Neural cell (in vitro differentiated cells): Measurements from ENCODE around the gene BUD31. TPM values are rescaled to one million over a fixed set of nuclear protein-coding genes. Genes with fewer than 3 reads are reported as not detected.
"Not testable (repeated sequence)": the region's sequence is repeated elsewhere in the genome, so short reads cannot be mapped to it uniquely, and the experiment has no call there.

Source experiments
- H2AFZ ChIP-seq: fragments of 200-600, 300-800 bp; sonication (generic), shearing (Covaris generic); 2 replicates; pipeline ENCODE4 v1.6.0; 2014; ENCODE audit warnings: low read depth, mild to moderate bottlenecking, antibody characterized with exemption, low read length, moderate library complexity
- H3F3A ChIP-seq: fragments of 200-600 bp; shearing (Covaris generic); 2 replicates; pipeline ENCODE4 v1.6.1; 2016; ENCODE audit warnings: mild to moderate bottlenecking, moderate library complexity, mixed read lengths, antibody characterized with exemption, low read length; ENCODE audit not compliant: insufficient read depth, poor library complexity, severe bottlenecking
- H3K27ac ChIP-seq: fragments of 200-600, 300-800 bp; sonication (generic), shearing (Covaris generic); 2 replicates; pipeline ENCODE4 v1.5.1; 2014; ENCODE audit warnings: mild to moderate bottlenecking, low read length, moderate library complexity
- H3K27me3 ChIP-seq: fragments of 300-800, 200-600 bp; sonication (generic), shearing (Covaris generic); 2 replicates; pipeline ENCODE4 v1.6.0; 2014; ENCODE audit warnings: mild to moderate bottlenecking, low read depth, low read length, moderate library complexity; ENCODE audit not compliant: insufficient read depth
- H3K36me3 ChIP-seq: fragments of 300-800, 200-600 bp; sonication (generic), shearing (Covaris generic); 2 replicates; pipeline ENCODE4 v1.5.1; 2014; ENCODE audit warnings: mild to moderate bottlenecking, antibody characterized with exemption, low read length, moderate library complexity; ENCODE audit not compliant: insufficient read depth
- H3K4me2 ChIP-seq: fragments of 300-800, 200-600 bp; sonication (generic), shearing (Covaris generic); 2 replicates; pipeline ENCODE4 v1.6.0; 2014; ENCODE audit warnings: mild to moderate bottlenecking, low read length
- H3K4me3 ChIP-seq: fragments of 300-800, 200-600 bp; sonication (generic), shearing (Covaris generic); 2 replicates; pipeline ENCODE4 v1.5.1; 2014; ENCODE audit warnings: mild to moderate bottlenecking, low read length, moderate library complexity
- H3K79me2 ChIP-seq: fragments of 200-600 bp; shearing (Covaris generic); replicated peaks from 2 replicates; pipeline ENCODE4 v1.6.0; 2014; ENCODE audit warnings: mild to moderate bottlenecking, low read length, moderate library complexity; ENCODE audit not compliant: insufficient read depth
- H3K9ac ChIP-seq: fragments of 300-800, 200-600 bp; sonication (generic), shearing (Covaris generic); 2 replicates; pipeline ENCODE4 v1.6.1; 2016; ENCODE audit warnings: mild to moderate bottlenecking, low read length, mixed read lengths
- H3K9me2 ChIP-seq: fragments of 200-600 bp; shearing (Covaris generic); 2 replicates; pipeline ENCODE4 v1.6.1; 2016; ENCODE audit warnings: mild to moderate bottlenecking, low read length, mixed read lengths; ENCODE audit not compliant: insufficient read depth
- H3K9me3 ChIP-seq: fragments of 200-600, 300-800 bp; sonication (generic), shearing (Covaris generic); 2 replicates; pipeline ENCODE4 v1.6.1; 2016; ENCODE audit warnings: mild to moderate bottlenecking, mixed run types, low read length, moderate library complexity, mixed read lengths
- H4K20me1 ChIP-seq: fragments of 200-600 bp; shearing (Covaris generic); 2 replicates; pipeline ENCODE4 v1.6.1; 2016; ENCODE audit warnings: mild to moderate bottlenecking, mixed run types; ENCODE audit not compliant: insufficient read depth
- EP300 ChIP-seq: fragments of 450-650 bp; conservative IDR thresholded peaks from 2 replicates; pipeline ENCODE4 v1.6.1; 2014; ENCODE audit warnings: antibody characterized with exemption, mild to moderate bottlenecking, moderate library complexity; ENCODE audit not compliant: poor library complexity, severe bottlenecking
- EZH2 ChIP-seq: fragments of 200-600, 300-800 bp; shearing (Covaris generic), sonication (generic); IDR thresholded peaks from 2 replicates; pipeline ENCODE4 v1.6.1; 2014; ENCODE audit warnings: antibody characterized with exemption, low read length, borderline replicate concordance, mild to moderate bottlenecking; ENCODE audit not compliant: insufficient read depth, poor library complexity, severe bottlenecking
- MXI1 ChIP-seq: fragments of 450-650 bp; conservative IDR thresholded peaks from 2 replicates; pipeline ENCODE4 v1.6.1; 2014; ENCODE audit warnings: antibody characterized with exemption, mild to moderate bottlenecking; ENCODE audit not compliant: poor library complexity, severe bottlenecking
- POLR2AphosphoS5 ChIP-seq: IDR thresholded peaks from 2 replicates; pipeline ENCODE4 v1.6.1; 2012
- RAD21 ChIP-seq: fragments of 450-650 bp; conservative IDR thresholded peaks from 2 replicates; pipeline ENCODE4 v1.6.1; 2014; ENCODE audit warnings: antibody characterized with exemption, mild to moderate bottlenecking, moderate library complexity
- SMC3 ChIP-seq: fragments of 450-650 bp; conservative IDR thresholded peaks from 2 replicates; pipeline ENCODE4 v1.6.1; 2014; ENCODE audit warnings: antibody characterized with exemption, mild to moderate bottlenecking, moderate library complexity; ENCODE audit not compliant: poor library complexity
- TAF1 ChIP-seq: IDR thresholded peaks from 2 replicates; pipeline ENCODE4 v1.6.1; 2012; ENCODE audit warnings: low read depth
- polyA plus RNA-seq: library from polyadenylated mRNA; depleted of rRNA; stranded (reverse); fragments of >200 nt; gene quantifications from 2 replicates; pipeline ENCODE4 v1.2.3, GENCODE V29; 2014
- TF ChIP-seq, protein P1 (sequence below): IDR thresholded peaks from 2 replicates; pipeline ENCODE4 v1.6.1; 2012; ENCODE audit warnings: borderline replicate concordance
- TF ChIP-seq, protein P2 (sequence below): fragments of 450-650 bp; IDR thresholded peaks from 2 replicates; pipeline ENCODE4 v1.5.1; 2014; ENCODE audit warnings: antibody characterized with exemption, mild to moderate bottlenecking, moderate library complexity; ENCODE audit not compliant: poor library complexity, severe bottlenecking

Gene BUD31
- polyA plus RNA-seq, 1 donor from 2014 or later: 251 TPM

- no peaks in the 10 kb centered on the region for H4K20me1 ChIP-seq
- H3K9me2 ChIP-seq: no peaks in the 10 kb centered on the region
- H3K9ac ChIP-seq: no peak overlapping the region
- H3K79me2 ChIP-seq: no peaks in the 10 kb centered on the region
- no peak overlapping the region for H3K4me2 ChIP-seq
- H3K9me3 ChIP-seq: no peaks in the 10 kb centered on the region
- H3F3A ChIP-seq: no peaks in the 10 kb centered on the region
- H3K4me3 ChIP-seq: no peak overlapping the region
- no peaks in the 10 kb centered on the region for H3K36me3 ChIP-seq
- TF ChIP-seq EP300: no peak
- TF ChIP-seq, protein P1, sequence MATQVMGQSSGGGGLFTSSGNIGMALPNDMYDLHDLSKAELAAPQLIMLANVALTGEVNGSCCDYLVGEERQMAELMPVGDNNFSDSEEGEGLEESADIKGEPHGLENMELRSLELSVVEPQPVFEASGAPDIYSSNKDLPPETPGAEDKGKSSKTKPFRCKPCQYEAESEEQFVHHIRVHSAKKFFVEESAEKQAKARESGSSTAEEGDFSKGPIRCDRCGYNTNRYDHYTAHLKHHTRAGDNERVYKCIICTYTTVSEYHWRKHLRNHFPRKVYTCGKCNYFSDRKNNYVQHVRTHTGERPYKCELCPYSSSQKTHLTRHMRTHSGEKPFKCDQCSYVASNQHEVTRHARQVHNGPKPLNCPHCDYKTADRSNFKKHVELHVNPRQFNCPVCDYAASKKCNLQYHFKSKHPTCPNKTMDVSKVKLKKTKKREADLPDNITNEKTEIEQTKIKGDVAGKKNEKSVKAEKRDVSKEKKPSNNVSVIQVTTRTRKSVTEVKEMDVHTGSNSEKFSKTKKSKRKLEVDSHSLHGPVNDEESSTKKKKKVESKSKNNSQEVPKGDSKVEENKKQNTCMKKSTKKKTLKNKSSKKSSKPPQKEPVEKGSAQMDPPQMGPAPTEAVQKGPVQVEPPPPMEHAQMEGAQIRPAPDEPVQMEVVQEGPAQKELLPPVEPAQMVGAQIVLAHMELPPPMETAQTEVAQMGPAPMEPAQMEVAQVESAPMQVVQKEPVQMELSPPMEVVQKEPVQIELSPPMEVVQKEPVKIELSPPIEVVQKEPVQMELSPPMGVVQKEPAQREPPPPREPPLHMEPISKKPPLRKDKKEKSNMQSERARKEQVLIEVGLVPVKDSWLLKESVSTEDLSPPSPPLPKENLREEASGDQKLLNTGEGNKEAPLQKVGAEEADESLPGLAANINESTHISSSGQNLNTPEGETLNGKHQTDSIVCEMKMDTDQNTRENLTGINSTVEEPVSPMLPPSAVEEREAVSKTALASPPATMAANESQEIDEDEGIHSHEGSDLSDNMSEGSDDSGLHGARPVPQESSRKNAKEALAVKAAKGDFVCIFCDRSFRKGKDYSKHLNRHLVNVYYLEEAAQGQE: no peak
- TF ChIP-seq, protein P2, sequence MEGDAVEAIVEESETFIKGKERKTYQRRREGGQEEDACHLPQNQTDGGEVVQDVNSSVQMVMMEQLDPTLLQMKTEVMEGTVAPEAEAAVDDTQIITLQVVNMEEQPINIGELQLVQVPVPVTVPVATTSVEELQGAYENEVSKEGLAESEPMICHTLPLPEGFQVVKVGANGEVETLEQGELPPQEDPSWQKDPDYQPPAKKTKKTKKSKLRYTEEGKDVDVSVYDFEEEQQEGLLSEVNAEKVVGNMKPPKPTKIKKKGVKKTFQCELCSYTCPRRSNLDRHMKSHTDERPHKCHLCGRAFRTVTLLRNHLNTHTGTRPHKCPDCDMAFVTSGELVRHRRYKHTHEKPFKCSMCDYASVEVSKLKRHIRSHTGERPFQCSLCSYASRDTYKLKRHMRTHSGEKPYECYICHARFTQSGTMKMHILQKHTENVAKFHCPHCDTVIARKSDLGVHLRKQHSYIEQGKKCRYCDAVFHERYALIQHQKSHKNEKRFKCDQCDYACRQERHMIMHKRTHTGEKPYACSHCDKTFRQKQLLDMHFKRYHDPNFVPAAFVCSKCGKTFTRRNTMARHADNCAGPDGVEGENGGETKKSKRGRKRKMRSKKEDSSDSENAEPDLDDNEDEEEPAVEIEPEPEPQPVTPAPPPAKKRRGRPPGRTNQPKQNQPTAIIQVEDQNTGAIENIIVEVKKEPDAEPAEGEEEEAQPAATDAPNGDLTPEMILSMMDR: no peak
- TF ChIP-seq TAF1: no peak
- TF ChIP-seq SMC3: no peak
- no peak for TF ChIP-seq MXI1
- TF ChIP-seq EZH2: no peak
- TF ChIP-seq RAD21: no peak
- TF ChIP-seq POLR2AphosphoS5: no peak
- H2AFZ ChIP-seq: no peak overlapping the region
- no peaks in the 10 kb centered on the region for H3K27me3 ChIP-seq
- no peak overlapping the region for H3K27ac ChIP-seq
Measured at GRCh38 chr7:99429756-99430155, 21.0 kb downstream of the BUD31 start.

GRCh38 chr7:99431756-99432540, 23.2 kb downstream of the BUD31 start:
- H2AFZ ChIP-seq, H3K9me3 ChIP-seq, H3K27ac ChIP-seq, H3F3A ChIP-seq, H3K27me3 ChIP-seq, H3K4me3 ChIP-seq, H3K36me3 ChIP-seq, H3K4me2 ChIP-seq, H3K9me2 ChIP-seq, H3K9ac ChIP-seq, H3K79me2 ChIP-seq, H4K20me1 ChIP-seq: not testable (repeated sequence)

GRCh38 chr7:99433158-99433557, 24.4 kb downstream of the BUD31 start:
- Histone ChIP-seq H3K9me3 (no peaks in the 10 kb centered on the region), H3K4me3 (no peak overlapping the region), H4K20me1 (no peaks in the 10 kb centered on the region), H3K27ac (no peak overlapping the region), H3F3A (no peaks in the 10 kb centered on the region), H3K9ac (no peak overlapping the region), H3K4me2 (no peak overlapping the region), H2AFZ (no peak overlapping the region), H3K27me3 (no peaks in the 10 kb centered on the region), H3K36me3 (no peaks in the 10 kb centered on the region), H3K79me2 (peaks cover 10% of the 10 kb centered on the region), H3K9me2 (no peaks in the 10 kb centered on the region)
- no peak for TF ChIP-seq EZH2
- TF ChIP-seq, protein P2: no peak
